Right lobe of liver (tissue), 6 donors: ENCODE measurements around the gene TLE2. TPM values are rescaled to one million over a fixed set of nuclear protein-coding genes. Genes with fewer than 3 reads are reported as not detected.

ENCODE experiments used
- ATAC-seq, 4 donors: fragments of 200-7000 bp; cut with Tn5 transposase; one replicate each; pipeline ENCODE4 v1.9.1; 2020; ENCODE audit warnings: mild to moderate bottlenecking in 4 of 4, moderate library complexity in 4 of 4
- DNase-seq, 3 donors: peaks; one replicate each; pipeline ENCODE4 v3.0.0-alpha.2; 2020
- H3K27ac ChIP-seq, 3 donors: fragments of 200-600 bp; one replicate each; pipeline ENCODE4 v1.8.0; 2022
- H3K27me3 ChIP-seq, 2 donors: fragments of 200-600 bp; one replicate each; pipeline ENCODE4 v1.8.0; 2022
- H3K36me3 ChIP-seq, 4 donors: fragments of 200-600 bp; sonication (generic) in 1 of 4; one replicate each; pipeline versions ENCODE4 v1.5.1 to v1.8.0; 2017 to 2022; ENCODE audit warnings: control low read depth in 1 of 4
- H3K4me1 ChIP-seq, 4 donors: fragments of 200-600 bp; sonication (generic) in 1 of 4; one replicate each; pipeline versions ENCODE4 v1.5.1 to v1.8.0; 2017 to 2022; ENCODE audit warnings: control low read depth in 1 of 4
- H3K4me3 ChIP-seq, 3 donors: fragments of 200-600 bp; one replicate each; pipeline ENCODE4 v1.8.0; 2022
- H3K9me3 ChIP-seq, 4 donors: fragments of 200-600 bp; sonication (generic) in 1 of 4; one replicate each; pipeline versions ENCODE4 v1.5.1 to v1.8.0; 2017 to 2022; ENCODE audit warnings: control low read depth in 1 of 4
- POLR2A ChIP-seq: fragments of 450-650 bp; IDR thresholded peaks from one replicate; pipeline ENCODE4 v1.6.1; 2017; ENCODE audit warnings: antibody characterized with exemption, mild to moderate bottlenecking
- WGBS: methylation state at CpG from one replicate; pipeline ENCODE4 v1.1.6; 2018; ENCODE audit warnings: low coverage, low lambda C conversion rate; ENCODE audit not compliant: insufficient coverage; ENCODE audit errors: missing lambda C conversion rate; 5-methylcytosine and 5-hydroxymethylcytosine counted together
- intact Hi-C, 2 donors: fragments of 100-400 bp; cut with DNase I; formaldehyde crosslinking; loops; one replicate each; pipeline versions ENCODE4 v1.11.2 to v1.14.1; 2022
- total RNA-seq, 6 experiments: library from RNA; depleted of rRNA in 2 of 6; stranded (reverse); fragments of >200 nt in 2 of 6; fragmentation: NEBNext Ultra II Directional in 3 of 6; extraction: Animal tissue kit (Norgen Biotek cat#: 25700) in 3 of 6; gene quantifications; one replicate each; pipeline versions ENCODE4 v1.1.0 to v1.2.4, GENCODE V29; 2016 to 2023
- TF ChIP-seq, protein P1 (sequence below), 4 donors: fragments of 200-600 bp in 3 of 4; fragments of 450-650 bp in 1 of 4; IDR thresholded peaks; one replicate each; pipeline versions ENCODE4 v1.5.1 to v1.8.0; 2016 to 2022; ENCODE audit warnings: antibody characterized with exemption in 4 of 4, mild to moderate bottlenecking in 2 of 4
- donor health status: DM: no; HTN: yes; CAD: no.
- donor health status: DM: no; HTN: no; CAD: no.
- donor health status: DM: no; HTN: no; CAD: no.
- donor health status: DM: no; HTN: yes; CAD: no.
- donor health status: DM: no; HTN: yes; CAD: no.

Gene TLE2
- total RNA-seq, 6 experiments from 2014 or later: 6.1 to 20.6 (median 9.3) TPM

DNA sequence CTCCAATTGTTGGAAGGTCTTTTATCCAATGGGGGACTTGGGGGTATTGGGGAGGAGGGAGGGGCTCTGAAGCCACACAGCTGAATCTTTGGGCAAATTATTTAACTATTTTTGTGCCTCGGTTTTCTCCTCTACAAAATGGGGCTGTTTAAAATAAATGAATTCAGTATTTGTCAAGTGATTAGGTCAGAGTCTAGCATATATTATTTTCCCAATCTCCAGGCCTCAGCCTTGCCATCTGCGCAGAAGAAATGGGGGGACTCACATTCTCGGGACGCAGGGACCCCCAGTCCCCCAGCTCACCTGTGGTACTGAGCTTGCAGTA, 31.7 kb upstream of the TLE2 start:
- peaks cover 0 to 16% (median under 1%) of the 10 kb centered on the region in 4 donors for H3K36me3 ChIP-seq
- H3K9me3 ChIP-seq: no peaks in the 10 kb centered on the region
- TF ChIP-seq POLR2A: no peak
- TF ChIP-seq, protein P1, sequence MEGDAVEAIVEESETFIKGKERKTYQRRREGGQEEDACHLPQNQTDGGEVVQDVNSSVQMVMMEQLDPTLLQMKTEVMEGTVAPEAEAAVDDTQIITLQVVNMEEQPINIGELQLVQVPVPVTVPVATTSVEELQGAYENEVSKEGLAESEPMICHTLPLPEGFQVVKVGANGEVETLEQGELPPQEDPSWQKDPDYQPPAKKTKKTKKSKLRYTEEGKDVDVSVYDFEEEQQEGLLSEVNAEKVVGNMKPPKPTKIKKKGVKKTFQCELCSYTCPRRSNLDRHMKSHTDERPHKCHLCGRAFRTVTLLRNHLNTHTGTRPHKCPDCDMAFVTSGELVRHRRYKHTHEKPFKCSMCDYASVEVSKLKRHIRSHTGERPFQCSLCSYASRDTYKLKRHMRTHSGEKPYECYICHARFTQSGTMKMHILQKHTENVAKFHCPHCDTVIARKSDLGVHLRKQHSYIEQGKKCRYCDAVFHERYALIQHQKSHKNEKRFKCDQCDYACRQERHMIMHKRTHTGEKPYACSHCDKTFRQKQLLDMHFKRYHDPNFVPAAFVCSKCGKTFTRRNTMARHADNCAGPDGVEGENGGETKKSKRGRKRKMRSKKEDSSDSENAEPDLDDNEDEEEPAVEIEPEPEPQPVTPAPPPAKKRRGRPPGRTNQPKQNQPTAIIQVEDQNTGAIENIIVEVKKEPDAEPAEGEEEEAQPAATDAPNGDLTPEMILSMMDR (IDR thresholded peaks at IDR 0.05): no peak
- H3K4me3 ChIP-seq: peak overlapping the region; percentile 72 to 89 (median 73)
- DNase-seq: no peak
- intact Hi-C loops: no loop called here
- no peaks in the 10 kb centered on the region for H3K27me3 ChIP-seq
- H3K4me1 ChIP-seq: peaks cover 0 to 16% (median 7%) of the 10 kb centered on the region in 4 donors
- WGBS: 27% methylated on average over 3 of the region's 4 CpGs
- H3K27ac ChIP-seq: peak overlapping the region; percentile 68 to 93 (median 80)
- no peak for ATAC-seq

DNA sequence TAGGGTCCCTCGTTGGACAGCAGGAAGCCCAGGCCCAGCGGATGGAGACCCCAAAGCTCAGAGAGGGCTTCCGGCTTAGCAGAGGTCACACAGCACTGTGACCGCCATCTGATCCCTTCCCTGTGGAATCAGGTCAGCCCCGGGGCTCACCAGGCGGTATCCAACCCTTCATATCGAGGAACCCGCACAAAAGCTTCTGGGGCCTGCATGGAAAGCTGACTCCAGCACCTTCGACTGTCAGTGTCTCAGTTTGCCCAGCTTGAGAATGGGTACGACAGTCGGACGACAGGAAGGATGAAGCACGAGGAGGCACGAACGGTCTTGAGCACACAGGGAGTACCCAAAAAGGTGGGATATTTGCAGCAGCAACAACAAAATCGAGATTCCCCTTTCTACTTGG, 30.6 kb upstream of the TLE2 start:
- no peak for TF ChIP-seq POLR2A
- TF ChIP-seq, protein P1 (IDR thresholded peaks at IDR 0.05): no peak
- H3K27ac ChIP-seq: no peak overlapping the region
- intact Hi-C loops: no loop called here
- ATAC-seq (no peak), DNase-seq (no peak)
- H3K36me3 ChIP-seq: peaks cover 0 to 27% (median 8%) of the 10 kb centered on the region in 4 donors
- WGBS: 69% methylated on average over 13 of the region's 16 CpGs
- H3K4me3 ChIP-seq: no peak overlapping the region
- peaks cover 0 to 16% (median 7%) of the 10 kb centered on the region in 4 donors for H3K4me1 ChIP-seq
- no peaks in the 10 kb centered on the region for H3K27me3 ChIP-seq
- H3K9me3 ChIP-seq: no peaks in the 10 kb centered on the region

DNA sequence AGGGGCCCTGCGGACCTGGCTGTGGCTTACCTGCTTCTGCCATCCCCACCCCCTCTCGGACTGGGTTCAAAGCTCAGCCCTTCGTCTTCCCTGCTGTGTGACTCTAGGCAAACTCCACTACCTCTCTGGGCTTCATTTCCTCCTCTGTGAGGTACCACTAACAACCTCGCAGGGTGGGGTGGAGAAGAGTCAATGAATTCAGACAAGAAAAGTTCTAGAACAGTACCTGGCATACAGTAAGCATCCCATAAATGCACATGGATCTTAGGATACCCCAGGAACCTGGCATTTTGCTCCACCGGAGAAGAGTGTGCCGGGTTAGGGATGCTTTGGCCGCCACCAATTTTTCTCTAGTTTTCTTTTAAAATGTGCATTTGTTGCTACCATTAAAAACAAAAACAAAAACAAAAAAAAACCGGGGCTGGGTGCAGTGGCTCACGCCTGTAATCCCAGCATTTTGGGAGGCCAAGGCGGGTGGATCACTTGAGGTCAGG, 29.8 kb upstream of the TLE2 start:
- Histone ChIP-seq H3K4me3 (no peak overlapping the region), H3K9me3 (no peaks in the 10 kb centered on the region), H3K4me1 (peaks cover 0 to 16% (median 7%) of the 10 kb centered on the region in 4 donors), H3K27me3 (no peaks in the 10 kb centered on the region), H3K27ac (no peak overlapping the region), H3K36me3 (peaks cover 0 to 32% (median 11%) of the 10 kb centered on the region in 4 donors)
- no peak for TF ChIP-seq POLR2A
- TF ChIP-seq, protein P1 (IDR thresholded peaks at IDR 0.05): no peak
- ATAC-seq (no peak), DNase-seq (no peak)
- WGBS: 73% methylated on average over 10 of the region's 10 CpGs
- intact Hi-C loops: no loop called here

DNA sequence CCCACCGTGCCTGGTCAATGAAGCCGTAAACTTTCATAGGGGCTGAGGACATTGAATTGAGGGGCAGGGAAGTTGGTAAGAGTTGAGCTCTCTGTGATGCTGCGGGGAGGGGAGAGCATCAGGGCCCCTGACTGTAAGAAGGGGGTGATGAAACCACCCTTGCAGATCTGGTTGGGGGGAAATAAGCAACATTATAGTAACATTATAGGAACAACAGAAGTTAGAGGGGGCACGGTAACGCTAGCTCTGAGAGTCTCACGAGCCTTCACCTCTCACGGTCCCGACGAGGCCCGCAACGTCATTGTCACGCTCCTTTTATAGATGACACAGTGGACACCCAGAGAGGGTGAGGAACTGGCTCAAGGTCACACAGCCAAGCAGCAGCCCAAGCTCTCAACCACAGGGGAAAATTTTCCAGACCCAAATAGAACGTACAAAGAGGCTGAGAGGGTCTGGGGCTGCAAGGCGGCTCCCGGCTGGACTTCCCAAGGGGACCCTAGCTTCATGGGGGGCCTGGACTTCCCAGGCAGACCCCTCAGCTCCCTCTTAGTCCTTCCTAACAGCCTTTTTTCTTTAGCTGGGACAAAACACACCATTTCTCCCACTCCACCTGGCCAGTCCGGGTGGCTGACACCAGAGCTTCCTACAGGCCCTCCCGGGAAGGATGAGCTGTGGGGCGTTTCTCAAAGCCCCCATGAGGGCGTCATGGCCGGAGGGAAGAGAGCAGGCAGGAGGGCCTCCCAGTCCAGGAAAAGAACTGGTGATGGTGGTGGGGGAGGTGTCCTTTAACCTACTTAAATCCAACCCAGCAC, 29.1 kb upstream of the TLE2 start:
- Histone ChIP-seq H3K4me3 (no peak overlapping the region), H3K27ac (peak overlapping the region in 1 of 3 donors; percentile 22), H3K9me3 (no peaks in the 10 kb centered on the region), H3K36me3 (peaks cover 0 to 32% (median 12%) of the 10 kb centered on the region in 4 donors), H3K4me1 (peaks cover 0 to 16% (median 7%) of the 10 kb centered on the region in 4 donors), H3K27me3 (no peaks in the 10 kb centered on the region)
- DNase-seq: no peak
- no peak for TF ChIP-seq POLR2A
- TF ChIP-seq, protein P1 (IDR thresholded peaks at IDR 0.05): no peak
- no peak for ATAC-seq
- 54% methylated on average over 8 of the region's 20 CpGs for WGBS
- intact Hi-C loops: no loop called here
